ENCODE results near the gene KIF16B.

- TF ChIP-seq, protein P1, sequence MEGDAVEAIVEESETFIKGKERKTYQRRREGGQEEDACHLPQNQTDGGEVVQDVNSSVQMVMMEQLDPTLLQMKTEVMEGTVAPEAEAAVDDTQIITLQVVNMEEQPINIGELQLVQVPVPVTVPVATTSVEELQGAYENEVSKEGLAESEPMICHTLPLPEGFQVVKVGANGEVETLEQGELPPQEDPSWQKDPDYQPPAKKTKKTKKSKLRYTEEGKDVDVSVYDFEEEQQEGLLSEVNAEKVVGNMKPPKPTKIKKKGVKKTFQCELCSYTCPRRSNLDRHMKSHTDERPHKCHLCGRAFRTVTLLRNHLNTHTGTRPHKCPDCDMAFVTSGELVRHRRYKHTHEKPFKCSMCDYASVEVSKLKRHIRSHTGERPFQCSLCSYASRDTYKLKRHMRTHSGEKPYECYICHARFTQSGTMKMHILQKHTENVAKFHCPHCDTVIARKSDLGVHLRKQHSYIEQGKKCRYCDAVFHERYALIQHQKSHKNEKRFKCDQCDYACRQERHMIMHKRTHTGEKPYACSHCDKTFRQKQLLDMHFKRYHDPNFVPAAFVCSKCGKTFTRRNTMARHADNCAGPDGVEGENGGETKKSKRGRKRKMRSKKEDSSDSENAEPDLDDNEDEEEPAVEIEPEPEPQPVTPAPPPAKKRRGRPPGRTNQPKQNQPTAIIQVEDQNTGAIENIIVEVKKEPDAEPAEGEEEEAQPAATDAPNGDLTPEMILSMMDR (conservative IDR thresholded peaks at IDR 0.05; ENCODE audit: low read depth in 2 of 2) = no peak
- TF ChIP-seq EZH2phosphoT487 (IDR thresholded peaks at IDR 0.05; ENCODE audit: unreplicated experiment) (no peak), POLR2AphosphoS5 (IDR thresholded peaks at IDR 0.05; ENCODE audit: low read depth) (no peak), EZH2 (IDR thresholded peaks at IDR 0.05; ENCODE audit: low read depth, unreplicated experiment) (no peak)
Measured at GRCh38 chr20:16551607-16552006, 21.6 kb downstream of the KIF16B start.

All from GM23338 (cell line).